Heart left ventricle (tissue), 16 donors: ENCODE data around the gene CACNA2D3. TPM values are rescaled to one million over a fixed set of nuclear protein-coding genes. Genes with fewer than 3 reads are reported as not detected.

ENCODE experiments used
- ATAC-seq, 4 donors: fragments of 200-7000 bp; cut with Tn5 transposase; one replicate each; pipeline ENCODE4 v1.9.1; 2020 to 2022; ENCODE audit warnings: moderate library complexity in 4 of 4, mild to moderate bottlenecking in 3 of 4, moderate number of reproducible peaks in 1 of 4
- DNase-seq, 5 donors: peaks; one replicate each; pipeline ENCODE4 v3.0.0-alpha.2; 2020
- H3K27ac ChIP-seq, 12 donors: fragments of 200-600 bp; sonication (generic) in 4 of 12; one replicate each; pipeline versions ENCODE4 v1.5.0 to v1.8.0; 2016 to 2022; ENCODE audit warnings: mild to moderate bottlenecking in 2 of 12
- H3K27me3 ChIP-seq, 9 donors: fragments of 200-600 bp; sonication (generic) in 2 of 9; one replicate each; pipeline versions ENCODE4 v1.5.1 to v1.8.0; 2016 to 2022; ENCODE audit warnings: mild to moderate bottlenecking in 3 of 9
- H3K36me3 ChIP-seq, 9 donors: fragments of 200-600 bp; sonication (generic) in 2 of 9; one replicate each; pipeline versions ENCODE4 v1.5.0 to v1.8.0; 2018 to 2022; ENCODE audit warnings: mild to moderate bottlenecking in 2 of 9
- H3K4me1 ChIP-seq, 12 donors: fragments of 200-600 bp; sonication (generic) in 4 of 12; one replicate each; pipeline versions ENCODE4 v1.5.0 to v1.8.0; 2016 to 2022; ENCODE audit warnings: mild to moderate bottlenecking in 3 of 12
- H3K4me3 ChIP-seq, 12 donors: fragments of 200-600 bp; sonication (generic) in 4 of 12; one replicate each; pipeline versions ENCODE4 v1.5.0 to v1.8.0; 2017 to 2022; ENCODE audit warnings: mild to moderate bottlenecking in 9 of 12, moderate library complexity in 4 of 12
- H3K9me3 ChIP-seq, 12 donors: fragments of 200-600 bp; sonication (generic) in 4 of 12; one replicate each; pipeline versions ENCODE4 v1.5.0 to v1.8.0; 2016 to 2022; ENCODE audit warnings: mild to moderate bottlenecking in 1 of 12
- POLR2A ChIP-seq, 2 donors: fragments of 450-650 bp; IDR thresholded peaks; one replicate each; pipeline ENCODE4 v1.6.1; 2017; ENCODE audit warnings: antibody characterized with exemption in 2 of 2, mild to moderate bottlenecking in 2 of 2, moderate library complexity in 2 of 2
- WGBS, 4 donors: extraction: QIAGEN DNeasy Blood & Tissue Kit in 2 of 4; methylation state at CpG; one replicate each; pipeline versions ENCODE4 v1.1.5 to v1.1.7; 2013 to 2018; 5-methylcytosine and 5-hydroxymethylcytosine counted together
- intact Hi-C, 10 donors: fragments of 100-400 bp; cut with DNase I; formaldehyde crosslinking; loops; one replicate each; pipeline versions ENCODE4 v1.11.1 to v1.14.2; 2022
- polyA plus RNA-seq, 2 donors: library from polyadenylated mRNA; stranded (reverse); fragments of 200-250 nt; gene quantifications; one replicate each; pipeline ENCODE4 v1.2.3, GENCODE V29; 2013
- total RNA-seq, 9 donors: library from RNA; depleted of rRNA in 2 of 9; stranded (reverse); fragments of >200 nt in 2 of 9; fragmentation: NEBNext Ultra II Directional in 3 of 9; extraction: Animal tissue kit (Norgen Biotek cat#: 25700) in 3 of 9; gene quantifications; one replicate each; pipeline versions ENCODE4 v1.1.0 to v1.2.4, GENCODE V29; 2016 to 2023
- TF ChIP-seq, protein P1 (sequence below), 12 donors: fragments of 200-600 bp; sonication (generic) in 4 of 12; IDR thresholded peaks; one replicate each; pipeline versions ENCODE4 v1.5.0 to v1.8.0; 2018 to 2022; ENCODE audit warnings: antibody characterized with exemption in 12 of 12, mild to moderate bottlenecking in 5 of 12
- donor health status: ischemic (EF 13 %, LVEDD 7.1; RV severe dilation, severe dysfunction).
- donor health status: healthy with polysubstance abuse.
- donor health status: DM: no; HTN: yes; CAD: no.
- donor health status: DM: no; HTN: no; CAD: no.
- donor health status: ischemic (EF 25% LVEDD 6.9; RV normal size, moderate dysfunction).
- donor health status: ischemic (EF 25% LVEDD 5.7; RV mildly dilated, moderate dysfunction).
- donor health status: healthy.
- donor health status: DM: yes; HTN: yes; CAD: no.
- donor health status: ischemic (EF 35%, LVEDD 5.7; RV mildly dilated, moderate dysfunction).
- donor health status: nonischemic (EF 11% LVEDD 7.7; RV severe dilation, severe dysfunction).
- donor health status: DM: yes; HTN: yes; CAD: no.
- donor health status: PGD.
- donor health status: ischemic (EF 29% LVEDD 5.4; RV normal size, mild dysfunction).
- donor health status: nonischemic (EF 23%, LVEDD 6.1; RV moderate dilation, normal function).

The CACNA2D3 gene
- total and polyA plus RNA-seq, 11 donors = 0.17 to 25.1 (median 12.8) TPM

GRCh38 chr3:54353546-54353945, 231.2 kb downstream of the CACNA2D3 start:
- WGBS, 4 donors = 44 to 62% (median 52%) methylated on average over 5 of the region's 5 CpGs
- no peak overlapping the region for H3K4me3 ChIP-seq
- H3K9me3 ChIP-seq = no peaks in the 10 kb centered on the region
- peak in 2 of 4 donors; percentile 17 for ATAC-seq
- peak in 1 of 5 donors; percentile 40 for DNase-seq
- TF ChIP-seq, protein P1, sequence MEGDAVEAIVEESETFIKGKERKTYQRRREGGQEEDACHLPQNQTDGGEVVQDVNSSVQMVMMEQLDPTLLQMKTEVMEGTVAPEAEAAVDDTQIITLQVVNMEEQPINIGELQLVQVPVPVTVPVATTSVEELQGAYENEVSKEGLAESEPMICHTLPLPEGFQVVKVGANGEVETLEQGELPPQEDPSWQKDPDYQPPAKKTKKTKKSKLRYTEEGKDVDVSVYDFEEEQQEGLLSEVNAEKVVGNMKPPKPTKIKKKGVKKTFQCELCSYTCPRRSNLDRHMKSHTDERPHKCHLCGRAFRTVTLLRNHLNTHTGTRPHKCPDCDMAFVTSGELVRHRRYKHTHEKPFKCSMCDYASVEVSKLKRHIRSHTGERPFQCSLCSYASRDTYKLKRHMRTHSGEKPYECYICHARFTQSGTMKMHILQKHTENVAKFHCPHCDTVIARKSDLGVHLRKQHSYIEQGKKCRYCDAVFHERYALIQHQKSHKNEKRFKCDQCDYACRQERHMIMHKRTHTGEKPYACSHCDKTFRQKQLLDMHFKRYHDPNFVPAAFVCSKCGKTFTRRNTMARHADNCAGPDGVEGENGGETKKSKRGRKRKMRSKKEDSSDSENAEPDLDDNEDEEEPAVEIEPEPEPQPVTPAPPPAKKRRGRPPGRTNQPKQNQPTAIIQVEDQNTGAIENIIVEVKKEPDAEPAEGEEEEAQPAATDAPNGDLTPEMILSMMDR (IDR thresholded peaks at IDR 0.05) = no peak
- no peak for TF ChIP-seq POLR2A (IDR thresholded peaks at IDR 0.05)
- H3K27ac ChIP-seq = no peak overlapping the region
- peaks cover 0 to 52% (median 14%) of the 10 kb centered on the region in 12 donors for H3K4me1 ChIP-seq
- no peaks in the 10 kb centered on the region for H3K27me3 ChIP-seq
- intact Hi-C loops = no loop called here
- no peaks in the 10 kb centered on the region for H3K36me3 ChIP-seq

DNA sequence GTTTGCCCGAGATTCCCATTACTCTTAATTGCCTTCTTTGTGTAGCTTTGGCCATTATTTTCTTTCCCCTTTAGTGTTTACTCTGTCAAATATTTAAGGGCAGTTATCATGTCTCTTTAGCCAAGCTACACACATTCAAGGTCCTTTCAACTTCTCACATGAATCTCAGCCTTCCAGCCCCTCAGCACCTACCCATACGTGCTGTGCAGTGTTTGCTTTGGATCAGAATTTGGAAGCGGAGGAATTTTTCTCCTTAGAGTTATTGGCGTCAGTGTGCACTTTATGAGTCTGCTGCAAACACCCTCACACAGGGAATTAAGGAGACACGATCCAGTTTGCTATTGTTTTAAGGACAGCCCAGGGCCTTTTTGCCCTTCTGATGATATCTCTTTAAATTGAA, 231.6 kb downstream of the CACNA2D3 start:
- ATAC-seq = no peak
- no peak overlapping the region for H3K27ac ChIP-seq
- intact Hi-C loops = no loop called here

DNA sequence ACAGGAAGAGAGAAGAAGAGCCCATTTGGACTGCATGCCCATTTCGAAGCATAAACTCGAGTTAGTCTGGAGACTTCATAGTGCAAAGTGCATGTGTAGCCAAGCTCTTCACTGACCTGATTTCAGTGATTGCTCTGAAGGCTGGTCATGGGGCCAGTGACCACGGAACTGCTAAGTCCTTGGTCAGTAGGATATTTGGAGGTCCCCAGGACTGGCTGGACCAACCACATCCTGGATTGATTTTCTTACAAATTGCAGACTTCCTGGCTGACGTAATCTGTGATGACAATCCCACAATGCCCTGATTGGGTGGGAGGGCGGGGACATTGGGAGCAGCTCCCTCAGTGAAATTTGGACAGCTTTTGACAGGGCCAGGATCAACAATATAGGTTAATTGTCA, 233.4 kb downstream of the CACNA2D3 start:
- no peak overlapping the region for H3K4me3 ChIP-seq
- no peaks in the 10 kb centered on the region for H3K9me3 ChIP-seq
- H3K36me3 ChIP-seq = no peaks in the 10 kb centered on the region
- DNase-seq (no peak), ATAC-seq (no peak)
- TF ChIP-seq, protein P1 (IDR thresholded peaks at IDR 0.05) = no peak
- TF ChIP-seq POLR2A (IDR thresholded peaks at IDR 0.05) = no peak
- no peaks in the 10 kb centered on the region for H3K27me3 ChIP-seq
- H3K27ac ChIP-seq = peak overlapping the region in 5 of 12 donors; percentile 15 to 57 (median 32)
- 70 to 81% (median 76%) methylated on average over 5 of the region's 5 CpGs for WGBS, 4 donors
- peaks cover 0 to 58% (median 24%) of the 10 kb centered on the region in 12 donors for H3K4me1 ChIP-seq
- intact Hi-C loops = loop anchor here in 4 of 10 donors (5.0 kb wide), 2 partner anchors 143 to 208 kb away; no protein-coding TSS in a partner anchor

More for the DNA sequence above, 231.6 kb downstream of the CACNA2D3 start:
- no peak for DNase-seq
- WGBS, 4 donors = 39 to 59% (median 46%) methylated on average over 5 of the region's 5 CpGs
- Histone ChIP-seq H3K4me1 (peaks cover 0 to 54% (median 15%) of the 10 kb centered on the region in 12 donors), H3K27me3 (no peaks in the 10 kb centered on the region), H3K4me3 (no peak overlapping the region), H3K9me3 (no peaks in the 10 kb centered on the region), H3K36me3 (no peaks in the 10 kb centered on the region)
- TF ChIP-seq, protein P1 (IDR thresholded peaks at IDR 0.05) = no peak
- TF ChIP-seq POLR2A (IDR thresholded peaks at IDR 0.05) = no peak

DNA sequence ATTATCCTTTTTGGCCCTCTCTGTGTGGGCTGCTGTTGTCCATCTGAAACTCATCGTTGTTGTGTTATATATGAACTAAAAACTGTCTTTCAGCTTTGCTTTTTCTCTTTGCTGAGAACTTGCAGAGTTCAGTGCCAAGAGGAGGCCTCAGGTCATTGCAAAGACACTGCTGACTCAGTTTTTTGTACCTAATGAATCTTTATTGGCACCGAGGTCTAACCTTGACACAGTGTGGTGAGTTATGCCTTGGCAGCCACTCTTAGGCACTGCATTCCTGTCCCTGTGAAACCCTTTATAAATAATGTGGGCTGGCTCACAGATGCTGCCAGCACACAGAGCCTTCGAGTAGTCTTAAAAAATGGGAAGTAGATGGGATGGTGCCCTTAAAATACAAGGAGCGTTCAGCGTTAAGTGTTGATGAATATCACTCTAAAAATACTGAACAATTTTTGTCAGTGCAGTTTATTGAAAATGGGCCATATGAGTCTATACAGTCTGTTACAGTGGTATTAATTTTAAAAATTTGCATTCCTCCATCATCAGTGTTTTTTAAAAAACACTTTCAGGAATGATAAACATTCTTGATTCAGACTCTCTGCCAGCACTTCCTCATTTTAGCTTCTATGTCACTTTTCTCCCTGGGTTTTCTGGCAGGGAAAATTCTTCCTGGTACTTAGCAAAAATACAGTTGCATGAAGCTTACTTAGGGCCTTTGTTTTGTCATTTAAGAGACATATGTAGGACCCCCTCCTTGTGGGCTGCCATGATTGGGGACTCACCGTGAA, 234.1 kb downstream of the CACNA2D3 start:
- H3K9me3 ChIP-seq = no peaks in the 10 kb centered on the region
- no peaks in the 10 kb centered on the region for H3K27me3 ChIP-seq
- peak overlapping the region in 5 of 12 donors; percentile 15 to 57 (median 32) for H3K27ac ChIP-seq
- H3K4me3 ChIP-seq = no peak overlapping the region
- DNase-seq (peak in 4 of 5 donors; percentile 29 to 73 (median 51)), ATAC-seq (peak; percentile 72 to 89 (median 88))
- H3K36me3 ChIP-seq = no peaks in the 10 kb centered on the region
- no peak for TF ChIP-seq POLR2A (IDR thresholded peaks at IDR 0.05)
- TF ChIP-seq, protein P1 (IDR thresholded peaks at IDR 0.05) = no peak
- intact Hi-C loops = loop anchor here in 4 of 10 donors (5.0 kb wide), 2 partner anchors 144 to 209 kb away; no protein-coding TSS in a partner anchor
- 51 to 56% (median 52%) methylated on average over 6 of the region's 6 CpGs for WGBS, 4 donors
- H3K4me1 ChIP-seq = peaks cover 0 to 58% (median 24%) of the 10 kb centered on the region in 12 donors
